Neural progenitor cell (in vitro differentiated cells): ENCODE measurements around the gene FAT2. TPM values are rescaled to one million over a fixed set of nuclear protein-coding genes. Genes with fewer than 3 reads are reported as not detected.

Experiments used
- DNase-seq: peaks from one replicate; pipeline ENCODE4 v3.0.0-alpha.2; 2016; ENCODE audit warnings: low spot score
- H2AFZ ChIP-seq: fragments of 200-600 bp; sonication (generic); replicated peaks from 2 replicates; pipeline ENCODE4 v1.6.1; 2016; ENCODE audit warnings: antibody characterized with exemption
- H3F3A ChIP-seq: fragments of 200-600 bp; sonication (generic); 2 replicates; pipeline ENCODE4 v1.6.1; 2016; ENCODE audit warnings: antibody characterized with exemption, low read depth
- H3K27ac ChIP-seq: fragments of 200-600 bp; sonication (generic); 2 replicates; pipeline ENCODE4 v1.5.1; 2016; ENCODE audit warnings: mild to moderate bottlenecking
- H3K27me3 ChIP-seq: fragments of 200-600 bp; sonication (generic); 2 replicates; pipeline ENCODE4 v1.6.1; 2016; ENCODE audit warnings: mild to moderate bottlenecking, moderate library complexity
- H3K36me3 ChIP-seq: fragments of 200-600 bp; sonication (generic); 2 replicates; pipeline ENCODE4 v1.5.1; 2016
- H3K4me1 ChIP-seq: fragments of 200-600 bp; sonication (generic); 2 replicates; pipeline ENCODE4 v1.6.1; 2016; ENCODE audit warnings: mixed run types
- H3K4me2 ChIP-seq: fragments of 200-600 bp; sonication (generic); 2 replicates; pipeline ENCODE4 v1.6.1; 2016
- H3K4me3 ChIP-seq: fragments of 200-600 bp; sonication (generic); 2 replicates; pipeline ENCODE4 v1.5.1; 2016
- H3K79me2 ChIP-seq: fragments of 200-600 bp; sonication (generic); 2 replicates; pipeline ENCODE4 v1.6.1; 2016; ENCODE audit warnings: low read depth
- H3K9ac ChIP-seq: fragments of 200-600 bp; sonication (generic); 2 replicates; pipeline ENCODE4 v1.6.1; 2016
- H3K9me3 ChIP-seq: fragments of 200-600 bp; sonication (generic); 2 replicates; pipeline ENCODE4 v1.5.1; 2016; ENCODE audit warnings: low read depth
- H4K20me1 ChIP-seq: fragments of 200-600 bp; sonication (generic); 2 replicates; pipeline ENCODE4 v1.6.1; 2016; ENCODE audit warnings: low read depth
- H3K27ac Mint-ChIP-seq: 3 replicates; pipeline ENCODE4 v1.8.0; 2021; ENCODE audit warnings: mixed read lengths
- H3K27me3 Mint-ChIP-seq: 2 replicates; pipeline ENCODE4 v1.8.0; 2022; ENCODE audit warnings: low read depth, mild to moderate bottlenecking, inconsistent platforms, moderate library complexity, mixed read lengths; ENCODE audit not compliant: insufficient read depth
- H3K36me3 Mint-ChIP-seq: 3 replicates; pipeline ENCODE4 v1.8.0; 2021; ENCODE audit warnings: mixed read lengths
- H3K4me1 Mint-ChIP-seq: 3 replicates; pipeline ENCODE4 v1.8.0; 2021; ENCODE audit warnings: mixed read lengths
- H3K4me3 Mint-ChIP-seq: 3 replicates; pipeline ENCODE4 v1.8.0; 2021; ENCODE audit warnings: mild to moderate bottlenecking, moderate library complexity, mixed read lengths
- H3K9me3 Mint-ChIP-seq: 3 replicates; pipeline ENCODE4 v1.8.0; 2020; ENCODE audit warnings: mixed read lengths
- EZH2 ChIP-seq: fragments of 200-600 bp; sonication (generic); IDR thresholded peaks from 2 replicates; pipeline ENCODE4 v1.6.1; 2017; ENCODE audit warnings: antibody characterized with exemption, mild to moderate bottlenecking, moderate library complexity
- EZH2phosphoT487 ChIP-seq: fragments of 200-600 bp; sonication (generic); IDR thresholded peaks from 2 replicates; pipeline ENCODE4 v1.6.1; 2017; ENCODE audit warnings: antibody characterized with exemption
- total RNA-seq: library from RNA; depleted of rRNA; stranded (reverse); fragments of >200 nt; gene quantifications from 2 replicates; pipeline ENCODE4 v1.2.3, GENCODE V29; 2015; ENCODE audit warnings: low replicate concordance
- TF ChIP-seq, protein P1 (sequence below): fragments of 200-600 bp; sonication (generic); IDR thresholded peaks from 2 replicates; pipeline ENCODE4 v1.5.1; 2017; ENCODE audit warnings: antibody characterized with exemption, mild to moderate bottlenecking

FAT2 gene
- total RNA-seq, 1 donor from 2014 or later, result 0.36 TPM

- H2AFZ ChIP-seq, result no peak overlapping the region
- no peak overlapping the region for H3K27ac ChIP-seq
- H3F3A ChIP-seq, result no peaks in the 10 kb centered on the region
- no peaks in the 10 kb centered on the region for H3K27me3 ChIP-seq
- H3K27me3 Mint-ChIP-seq, result peaks cover 2% of the 10 kb centered on the region
- H3K9me3 Mint-ChIP-seq, result no peaks in the 10 kb centered on the region
- no peaks in the 10 kb centered on the region for H3K79me2 ChIP-seq
- TF ChIP-seq, protein P1, sequence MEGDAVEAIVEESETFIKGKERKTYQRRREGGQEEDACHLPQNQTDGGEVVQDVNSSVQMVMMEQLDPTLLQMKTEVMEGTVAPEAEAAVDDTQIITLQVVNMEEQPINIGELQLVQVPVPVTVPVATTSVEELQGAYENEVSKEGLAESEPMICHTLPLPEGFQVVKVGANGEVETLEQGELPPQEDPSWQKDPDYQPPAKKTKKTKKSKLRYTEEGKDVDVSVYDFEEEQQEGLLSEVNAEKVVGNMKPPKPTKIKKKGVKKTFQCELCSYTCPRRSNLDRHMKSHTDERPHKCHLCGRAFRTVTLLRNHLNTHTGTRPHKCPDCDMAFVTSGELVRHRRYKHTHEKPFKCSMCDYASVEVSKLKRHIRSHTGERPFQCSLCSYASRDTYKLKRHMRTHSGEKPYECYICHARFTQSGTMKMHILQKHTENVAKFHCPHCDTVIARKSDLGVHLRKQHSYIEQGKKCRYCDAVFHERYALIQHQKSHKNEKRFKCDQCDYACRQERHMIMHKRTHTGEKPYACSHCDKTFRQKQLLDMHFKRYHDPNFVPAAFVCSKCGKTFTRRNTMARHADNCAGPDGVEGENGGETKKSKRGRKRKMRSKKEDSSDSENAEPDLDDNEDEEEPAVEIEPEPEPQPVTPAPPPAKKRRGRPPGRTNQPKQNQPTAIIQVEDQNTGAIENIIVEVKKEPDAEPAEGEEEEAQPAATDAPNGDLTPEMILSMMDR, result no peak
- TF ChIP-seq EZH2phosphoT487, result no peak
- no peak overlapping the region for H3K4me3 ChIP-seq
- no peak overlapping the region for H3K27ac Mint-ChIP-seq
- H3K4me2 ChIP-seq, result no peak overlapping the region
- H3K36me3 ChIP-seq, result no peaks in the 10 kb centered on the region
- H3K9ac ChIP-seq, result no peak overlapping the region
- H3K9me3 ChIP-seq, result no peaks in the 10 kb centered on the region
- no peak overlapping the region for H3K4me3 Mint-ChIP-seq
- no peak for DNase-seq
- H3K4me1 ChIP-seq, result no peaks in the 10 kb centered on the region
- H3K36me3 Mint-ChIP-seq, result no peaks in the 10 kb centered on the region
- no peaks in the 10 kb centered on the region for H4K20me1 ChIP-seq
- no peaks in the 10 kb centered on the region for H3K4me1 Mint-ChIP-seq
Observed at GRCh38 chr5:151630088-151630487, 39.0 kb upstream of the FAT2 start.

DNA sequence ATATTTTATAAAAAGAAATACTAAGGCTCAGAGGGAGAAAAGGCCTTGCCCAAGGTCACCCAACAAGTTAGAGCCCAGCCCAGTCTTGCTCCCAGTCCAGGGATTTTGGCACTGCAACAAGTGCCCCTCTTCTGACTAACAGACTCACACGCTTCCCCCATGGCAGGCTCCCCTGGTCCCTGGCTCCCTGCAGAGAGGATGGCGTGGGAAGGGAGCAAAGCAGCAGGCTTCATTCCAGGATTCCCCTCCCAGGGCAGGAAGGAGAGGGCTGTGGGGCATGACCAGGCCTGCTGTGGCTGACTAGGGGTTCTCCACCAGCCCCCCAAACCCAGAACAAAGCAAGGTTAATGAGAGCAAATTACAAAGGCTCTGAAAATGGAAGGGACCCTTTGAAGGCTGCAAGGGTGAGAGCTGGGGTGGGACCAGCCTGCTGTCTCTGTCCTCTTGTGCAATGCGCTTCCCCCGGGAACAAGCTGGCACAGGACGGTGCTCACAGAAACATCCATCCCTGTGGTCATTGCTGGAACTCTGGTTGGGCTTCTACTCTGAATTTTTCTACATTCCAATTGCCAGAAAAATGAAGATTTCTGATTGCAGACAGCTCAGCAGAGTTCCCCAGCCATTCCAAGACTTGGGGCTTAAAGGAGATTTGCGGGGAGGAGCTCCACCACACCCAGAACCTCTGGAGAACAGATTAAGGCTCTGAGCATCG, 37.1 kb upstream of the FAT2 start:
- Mint-ChIP-seq H3K4me3 (no peak overlapping the region), H3K27ac (no peak overlapping the region), H3K36me3 (no peaks in the 10 kb centered on the region), H3K9me3 (no peaks in the 10 kb centered on the region), H3K4me1 (peaks cover 13% of the 10 kb centered on the region), H3K27me3 (peaks cover 8% of the 10 kb centered on the region)
- H3K9me3 ChIP-seq, result no peaks in the 10 kb centered on the region
- peaks cover 11% of the 10 kb centered on the region for H3K4me1 ChIP-seq
- TF ChIP-seq EZH2 (no peak), EZH2phosphoT487 (no peak)
- TF ChIP-seq, protein P1, result no peak
- H3K79me2 ChIP-seq, result no peaks in the 10 kb centered on the region
- peak overlapping the region; percentile 12 for H3K4me2 ChIP-seq
- H3F3A ChIP-seq, result peaks cover 11% of the 10 kb centered on the region
- no peak overlapping the region for H3K9ac ChIP-seq
- no peak overlapping the region for H2AFZ ChIP-seq
- no peak overlapping the region for H3K27ac ChIP-seq
- no peak overlapping the region for H3K4me3 ChIP-seq
- H3K27me3 ChIP-seq, result no peaks in the 10 kb centered on the region
- no peaks in the 10 kb centered on the region for H4K20me1 ChIP-seq
- no peaks in the 10 kb centered on the region for H3K36me3 ChIP-seq
- no peak for DNase-seq

- H3K27ac ChIP-seq, result no peak overlapping the region
- no peak overlapping the region for H2AFZ ChIP-seq
- Mint-ChIP-seq H3K27ac (no peak overlapping the region), H3K27me3 (peaks cover 8% of the 10 kb centered on the region), H3K4me1 (peaks cover 14% of the 10 kb centered on the region), H3K9me3 (no peaks in the 10 kb centered on the region), H3K4me3 (no peak overlapping the region), H3K36me3 (no peaks in the 10 kb centered on the region)
- TF ChIP-seq EZH2 (no peak), EZH2phosphoT487 (no peak)
- TF ChIP-seq, protein P1, result no peak
- no peak overlapping the region for H3K4me3 ChIP-seq
- no peaks in the 10 kb centered on the region for H3K9me3 ChIP-seq
- peaks cover 11% of the 10 kb centered on the region for H3F3A ChIP-seq
- H3K27me3 ChIP-seq, result no peaks in the 10 kb centered on the region
- H3K79me2 ChIP-seq, result no peaks in the 10 kb centered on the region
- H3K9ac ChIP-seq, result no peak overlapping the region
- H4K20me1 ChIP-seq, result no peaks in the 10 kb centered on the region
- no peak for DNase-seq
- no peak overlapping the region for H3K4me2 ChIP-seq
- H3K4me1 ChIP-seq, result peaks cover 11% of the 10 kb centered on the region
- H3K36me3 ChIP-seq, result no peaks in the 10 kb centered on the region
Observed at GRCh38 chr5:151627650-151628049, 36.5 kb upstream of the FAT2 start.
